Suprapubic skin (tissue), 4 donors: ENCODE data around the gene GIMAP6.

ENCODE experiments used
- EP300 ChIP-seq: sonication (generic); formaldehyde crosslinking; IDR thresholded peaks from one replicate; pipeline ENCODE4 v1.6.1; 2017; ENCODE audit warnings: antibody characterized with exemption
- POLR2A ChIP-seq, 2 donors: fragments of 450-650 bp; IDR thresholded peaks; one replicate each; pipeline ENCODE4 v1.6.1; 2017; ENCODE audit warnings: antibody characterized with exemption in 2 of 2, mild to moderate bottlenecking in 2 of 2, moderate library complexity in 2 of 2
- POLR2AphosphoS5 ChIP-seq, 3 donors: sonication (generic); formaldehyde crosslinking; IDR thresholded peaks; one replicate each; pipeline ENCODE4 v1.6.1; 2017; ENCODE audit warnings: antibody characterized with exemption in 3 of 3
- TF ChIP-seq, protein P1 (sequence below), 2 donors: fragments of 200-600 bp in 1 of 2; fragments of 450-650 bp in 1 of 2; sonication (generic) in 1 of 2; IDR thresholded peaks; one replicate each; pipeline ENCODE4 v1.5.1; 2016 to 2019; ENCODE audit warnings: antibody characterized with exemption in 2 of 2, mild to moderate bottlenecking in 1 of 2, moderate library complexity in 1 of 2

DNA sequence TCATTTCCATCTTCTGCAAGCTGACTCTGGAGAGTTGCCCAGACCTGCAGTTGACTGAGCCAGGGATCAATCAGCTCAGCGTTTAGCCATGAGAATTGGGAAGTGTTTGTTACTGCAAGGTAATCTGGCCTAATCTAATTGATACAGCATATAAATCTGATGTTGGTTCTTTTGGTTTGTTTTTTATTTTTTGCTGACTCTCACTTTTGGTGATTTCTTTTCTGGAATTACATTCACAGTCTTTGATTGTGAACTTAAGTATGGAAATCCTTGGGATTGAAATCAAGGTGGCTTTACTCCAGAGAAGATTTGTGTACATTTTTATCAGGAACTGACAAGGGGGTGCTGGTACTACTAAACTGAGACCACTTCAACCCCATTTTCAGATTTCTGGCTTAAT lies 1.7 kb upstream of the GIMAP6 start:
- TF ChIP-seq, protein P1, sequence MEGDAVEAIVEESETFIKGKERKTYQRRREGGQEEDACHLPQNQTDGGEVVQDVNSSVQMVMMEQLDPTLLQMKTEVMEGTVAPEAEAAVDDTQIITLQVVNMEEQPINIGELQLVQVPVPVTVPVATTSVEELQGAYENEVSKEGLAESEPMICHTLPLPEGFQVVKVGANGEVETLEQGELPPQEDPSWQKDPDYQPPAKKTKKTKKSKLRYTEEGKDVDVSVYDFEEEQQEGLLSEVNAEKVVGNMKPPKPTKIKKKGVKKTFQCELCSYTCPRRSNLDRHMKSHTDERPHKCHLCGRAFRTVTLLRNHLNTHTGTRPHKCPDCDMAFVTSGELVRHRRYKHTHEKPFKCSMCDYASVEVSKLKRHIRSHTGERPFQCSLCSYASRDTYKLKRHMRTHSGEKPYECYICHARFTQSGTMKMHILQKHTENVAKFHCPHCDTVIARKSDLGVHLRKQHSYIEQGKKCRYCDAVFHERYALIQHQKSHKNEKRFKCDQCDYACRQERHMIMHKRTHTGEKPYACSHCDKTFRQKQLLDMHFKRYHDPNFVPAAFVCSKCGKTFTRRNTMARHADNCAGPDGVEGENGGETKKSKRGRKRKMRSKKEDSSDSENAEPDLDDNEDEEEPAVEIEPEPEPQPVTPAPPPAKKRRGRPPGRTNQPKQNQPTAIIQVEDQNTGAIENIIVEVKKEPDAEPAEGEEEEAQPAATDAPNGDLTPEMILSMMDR (IDR thresholded peaks at IDR 0.05) = no peak
- TF ChIP-seq POLR2AphosphoS5 (IDR thresholded peaks at IDR 0.05) (no peak), EP300 (no peak), POLR2A (IDR thresholded peaks at IDR 0.05) (no peak)
